Measurements from ENCODE around the gene WDR64.

DNA sequence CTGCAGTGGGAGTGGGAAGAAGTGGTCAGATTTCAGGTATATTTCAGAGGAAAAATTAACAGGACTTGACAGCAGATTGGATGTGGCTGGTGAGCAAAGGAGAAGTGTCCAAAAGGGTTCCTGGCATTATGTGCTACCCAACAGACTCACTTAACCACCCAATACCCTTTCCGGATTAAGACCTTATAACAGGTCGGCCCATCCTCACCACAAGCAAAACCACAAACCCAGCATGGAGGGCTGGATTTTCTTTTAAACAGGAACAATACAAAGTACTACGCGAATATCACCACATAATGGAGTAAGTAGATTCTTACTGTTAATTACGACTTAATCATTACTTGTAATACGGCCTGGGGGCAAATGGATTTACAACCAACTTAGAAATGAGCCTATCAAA is 59.2 kb downstream of the WDR64 start:
- TF ChIP-seq, protein P1, sequence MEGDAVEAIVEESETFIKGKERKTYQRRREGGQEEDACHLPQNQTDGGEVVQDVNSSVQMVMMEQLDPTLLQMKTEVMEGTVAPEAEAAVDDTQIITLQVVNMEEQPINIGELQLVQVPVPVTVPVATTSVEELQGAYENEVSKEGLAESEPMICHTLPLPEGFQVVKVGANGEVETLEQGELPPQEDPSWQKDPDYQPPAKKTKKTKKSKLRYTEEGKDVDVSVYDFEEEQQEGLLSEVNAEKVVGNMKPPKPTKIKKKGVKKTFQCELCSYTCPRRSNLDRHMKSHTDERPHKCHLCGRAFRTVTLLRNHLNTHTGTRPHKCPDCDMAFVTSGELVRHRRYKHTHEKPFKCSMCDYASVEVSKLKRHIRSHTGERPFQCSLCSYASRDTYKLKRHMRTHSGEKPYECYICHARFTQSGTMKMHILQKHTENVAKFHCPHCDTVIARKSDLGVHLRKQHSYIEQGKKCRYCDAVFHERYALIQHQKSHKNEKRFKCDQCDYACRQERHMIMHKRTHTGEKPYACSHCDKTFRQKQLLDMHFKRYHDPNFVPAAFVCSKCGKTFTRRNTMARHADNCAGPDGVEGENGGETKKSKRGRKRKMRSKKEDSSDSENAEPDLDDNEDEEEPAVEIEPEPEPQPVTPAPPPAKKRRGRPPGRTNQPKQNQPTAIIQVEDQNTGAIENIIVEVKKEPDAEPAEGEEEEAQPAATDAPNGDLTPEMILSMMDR (conservative IDR thresholded peaks at IDR 0.05) = no peak
- TF ChIP-seq ZFX (IDR thresholded peaks at IDR 0.05) = no peak

All from C4-2B (cell line).